Panc1 (cell line): ENCODE results near the gene GSTT2. TPM values are rescaled to one million over a fixed set of nuclear protein-coding genes. Genes with fewer than 3 reads are reported as not detected.

ENCODE experiments used
- ATAC-seq: fragments of 200-7000 bp; cut with Tn5 transposase; 2 replicates; pipeline ENCODE4 v1.9.1; 2020; ENCODE audit warnings: mild to moderate bottlenecking, moderate library complexity
- BruUV-seq: library from RNA; stranded (reverse); fragments of 400-500 nt; replicated peaks from 2 replicates; lab custom pipeline; 2021; lab: Mats Ljungman, UMichigan
- CTCF ChIA-PET: fragments of 300-600 bp; sonication (Branson Sonifier 250); formaldehyde crosslinking; loops from one replicate; lab custom pipeline; 2022; ENCODE audit warnings: antibody characterized with exemption; lab: Charles Lee
- POLR2A ChIA-PET: fragments of 300-600 bp; sonication (Branson Sonifier 250); formaldehyde crosslinking; loops from one replicate; lab custom pipeline; 2022; ENCODE audit warnings: antibody characterized with exemption; lab: Charles Lee
- DNase-seq: peaks from one replicate; pipeline ENCODE4 v3.0.0-alpha.2; 2010; ENCODE audit warnings: low read depth, low spot score
- H3K27ac ChIP-seq: 2 replicates; pipeline ENCODE4 v1.5.1; 2011; ENCODE audit warnings: mild to moderate bottlenecking, low read length, inconsistent platforms
- H3K27me3 ChIP-seq: fragments of 200-500 bp; sonication (Bioruptor generic); 2 replicates; pipeline ENCODE4 v1.6.0; 2014; ENCODE audit warnings: low read length, inconsistent platforms; ENCODE audit not compliant: control insufficient read depth, insufficient read depth
- H3K36me3 ChIP-seq: fragments of 200-500 bp; sonication (Bioruptor generic); 2 replicates; pipeline ENCODE4 v1.5.1; 2014; ENCODE audit warnings: inconsistent platforms, mild to moderate bottlenecking, low read length, moderate library complexity; ENCODE audit not compliant: control insufficient read depth, insufficient read depth
- H3K4me1 ChIP-seq: 2 replicates; pipeline ENCODE4 v1.5.1; 2011; ENCODE audit warnings: inconsistent platforms, mild to moderate bottlenecking, low read length, moderate library complexity; ENCODE audit not compliant: control insufficient read depth, insufficient read depth
- H3K4me3 ChIP-seq, 2 experiments: 2 replicates each; pipeline ENCODE4 v1.5.1; 2011 to 2012; ENCODE audit warnings: low read depth in 2 of 2, low read length in 2 of 2, mild to moderate bottlenecking in 2 of 2, inconsistent platforms in 1 of 2, moderate library complexity in 1 of 2
- H3K9me3 ChIP-seq: fragments of 200-500 bp; sonication (Bioruptor generic); 2 replicates; pipeline ENCODE4 v1.5.1; 2014; ENCODE audit warnings: low read depth, mild to moderate bottlenecking, inconsistent platforms, low read length, moderate library complexity; ENCODE audit not compliant: control insufficient read depth, insufficient read depth
- POLR2AphosphoS5 ChIP-seq: IDR thresholded peaks from 2 replicates; pipeline ENCODE4 v1.6.1; 2012; ENCODE audit warnings: mild to moderate bottlenecking, low read depth, low read length, moderate library complexity
- SIN3A ChIP-seq: IDR thresholded peaks from 2 replicates; pipeline ENCODE4 v1.6.1; 2012; ENCODE audit warnings: low read depth, mild to moderate bottlenecking, low read length, moderate library complexity, borderline replicate concordance; ENCODE audit not compliant: insufficient read depth
- TCF7L2 ChIP-seq: IDR thresholded peaks from 2 replicates; pipeline ENCODE4 v1.6.1; 2011; ENCODE audit warnings: mild to moderate bottlenecking, low read depth, low read length, inconsistent platforms
- in situ Hi-C: cut with HindIII; loops from 2 replicates; pipeline ENCODE4 v1.10.0; 2016; ENCODE audit warnings: low sequenced_read_pairs, low pct_unique_long_range_greater_than_20kb
- intact Hi-C: fragments of 100-400 bp; cut with micrococcal nuclease; formaldehyde crosslinking; loops from one replicate; pipeline ENCODE4 v1.10.0; 2022; ENCODE audit not compliant: unreplicated experiment
- total RNA-seq: library from RNA; stranded (reverse); gene quantifications from one replicate; pipeline ENCODE4 v1.2.1, GENCODE V29; 2021; ENCODE audit not compliant: unreplicated experiment
- TF ChIP-seq, protein P1 (sequence below): fragments of 450-650 bp; IDR thresholded peaks from 2 replicates; pipeline ENCODE4 v1.5.1; 2017; ENCODE audit warnings: mild to moderate bottlenecking
- TF ChIP-seq, protein P2 (sequence below), 2 experiments: IDR thresholded peaks; 2 replicates each; pipeline ENCODE4 v1.6.1; 2011 to 2012; ENCODE audit warnings: low read depth in 2 of 2, control low read depth in 1 of 2, low read length in 1 of 2, mild to moderate bottlenecking in 1 of 2, moderate library complexity in 1 of 2; ENCODE audit not compliant: insufficient read depth in 1 of 2

The GSTT2 gene
- total RNA-seq, 1 experiment from 2014 or later, result 0.26 TPM

DNA sequence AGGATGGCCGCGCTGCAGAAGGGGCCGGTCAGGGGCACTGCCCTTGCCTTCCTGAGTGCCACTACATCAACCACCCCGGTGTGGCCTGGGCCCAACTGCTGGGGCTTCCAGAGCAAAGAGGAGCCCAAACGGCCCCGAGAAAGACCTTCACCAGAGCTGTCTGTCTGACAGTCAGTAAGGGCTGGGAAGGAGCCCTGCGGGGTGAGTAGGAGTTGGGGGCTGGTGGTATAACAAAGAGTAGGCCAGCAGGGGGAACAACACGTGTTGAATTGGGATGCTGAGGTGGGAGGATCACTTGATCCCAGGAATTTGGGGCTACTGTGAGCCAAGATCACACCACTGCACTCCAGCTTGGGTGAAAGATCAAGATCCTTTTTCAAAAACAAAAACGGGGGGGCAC, 21.4 kb downstream of the GSTT2 start:
- H3K36me3 ChIP-seq, result no peaks in the 10 kb centered on the region
- TF ChIP-seq SIN3A (no peak), POLR2AphosphoS5 (no peak), TCF7L2 (no peak)
- TF ChIP-seq, protein P1, sequence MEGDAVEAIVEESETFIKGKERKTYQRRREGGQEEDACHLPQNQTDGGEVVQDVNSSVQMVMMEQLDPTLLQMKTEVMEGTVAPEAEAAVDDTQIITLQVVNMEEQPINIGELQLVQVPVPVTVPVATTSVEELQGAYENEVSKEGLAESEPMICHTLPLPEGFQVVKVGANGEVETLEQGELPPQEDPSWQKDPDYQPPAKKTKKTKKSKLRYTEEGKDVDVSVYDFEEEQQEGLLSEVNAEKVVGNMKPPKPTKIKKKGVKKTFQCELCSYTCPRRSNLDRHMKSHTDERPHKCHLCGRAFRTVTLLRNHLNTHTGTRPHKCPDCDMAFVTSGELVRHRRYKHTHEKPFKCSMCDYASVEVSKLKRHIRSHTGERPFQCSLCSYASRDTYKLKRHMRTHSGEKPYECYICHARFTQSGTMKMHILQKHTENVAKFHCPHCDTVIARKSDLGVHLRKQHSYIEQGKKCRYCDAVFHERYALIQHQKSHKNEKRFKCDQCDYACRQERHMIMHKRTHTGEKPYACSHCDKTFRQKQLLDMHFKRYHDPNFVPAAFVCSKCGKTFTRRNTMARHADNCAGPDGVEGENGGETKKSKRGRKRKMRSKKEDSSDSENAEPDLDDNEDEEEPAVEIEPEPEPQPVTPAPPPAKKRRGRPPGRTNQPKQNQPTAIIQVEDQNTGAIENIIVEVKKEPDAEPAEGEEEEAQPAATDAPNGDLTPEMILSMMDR, result no peak
- TF ChIP-seq, protein P2, sequence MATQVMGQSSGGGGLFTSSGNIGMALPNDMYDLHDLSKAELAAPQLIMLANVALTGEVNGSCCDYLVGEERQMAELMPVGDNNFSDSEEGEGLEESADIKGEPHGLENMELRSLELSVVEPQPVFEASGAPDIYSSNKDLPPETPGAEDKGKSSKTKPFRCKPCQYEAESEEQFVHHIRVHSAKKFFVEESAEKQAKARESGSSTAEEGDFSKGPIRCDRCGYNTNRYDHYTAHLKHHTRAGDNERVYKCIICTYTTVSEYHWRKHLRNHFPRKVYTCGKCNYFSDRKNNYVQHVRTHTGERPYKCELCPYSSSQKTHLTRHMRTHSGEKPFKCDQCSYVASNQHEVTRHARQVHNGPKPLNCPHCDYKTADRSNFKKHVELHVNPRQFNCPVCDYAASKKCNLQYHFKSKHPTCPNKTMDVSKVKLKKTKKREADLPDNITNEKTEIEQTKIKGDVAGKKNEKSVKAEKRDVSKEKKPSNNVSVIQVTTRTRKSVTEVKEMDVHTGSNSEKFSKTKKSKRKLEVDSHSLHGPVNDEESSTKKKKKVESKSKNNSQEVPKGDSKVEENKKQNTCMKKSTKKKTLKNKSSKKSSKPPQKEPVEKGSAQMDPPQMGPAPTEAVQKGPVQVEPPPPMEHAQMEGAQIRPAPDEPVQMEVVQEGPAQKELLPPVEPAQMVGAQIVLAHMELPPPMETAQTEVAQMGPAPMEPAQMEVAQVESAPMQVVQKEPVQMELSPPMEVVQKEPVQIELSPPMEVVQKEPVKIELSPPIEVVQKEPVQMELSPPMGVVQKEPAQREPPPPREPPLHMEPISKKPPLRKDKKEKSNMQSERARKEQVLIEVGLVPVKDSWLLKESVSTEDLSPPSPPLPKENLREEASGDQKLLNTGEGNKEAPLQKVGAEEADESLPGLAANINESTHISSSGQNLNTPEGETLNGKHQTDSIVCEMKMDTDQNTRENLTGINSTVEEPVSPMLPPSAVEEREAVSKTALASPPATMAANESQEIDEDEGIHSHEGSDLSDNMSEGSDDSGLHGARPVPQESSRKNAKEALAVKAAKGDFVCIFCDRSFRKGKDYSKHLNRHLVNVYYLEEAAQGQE (IDR thresholded peaks at IDR 0.05; ENCODE audit: insufficient read depth in 1 of 2, low read depth in 2 of 2, low read length in 1 of 2), result no peak
- H3K9me3 ChIP-seq, result no peaks in the 10 kb centered on the region
- H3K4me1 ChIP-seq, result no peaks in the 10 kb centered on the region
- no peak for DNase-seq
- CTCF ChIA-PET, result no interaction called here
- no peaks in the 10 kb centered on the region for H3K27me3 ChIP-seq
- in situ Hi-C loops, result no loop called here
- BruUV-seq, result no TSS peak
- POLR2A ChIA-PET, result no interaction called here
- ATAC-seq, result no peak
- intact Hi-C loops, result no loop called here
- H3K4me3 ChIP-seq, result no peak overlapping the region
- H3K27ac ChIP-seq, result no peak overlapping the region

DNA sequence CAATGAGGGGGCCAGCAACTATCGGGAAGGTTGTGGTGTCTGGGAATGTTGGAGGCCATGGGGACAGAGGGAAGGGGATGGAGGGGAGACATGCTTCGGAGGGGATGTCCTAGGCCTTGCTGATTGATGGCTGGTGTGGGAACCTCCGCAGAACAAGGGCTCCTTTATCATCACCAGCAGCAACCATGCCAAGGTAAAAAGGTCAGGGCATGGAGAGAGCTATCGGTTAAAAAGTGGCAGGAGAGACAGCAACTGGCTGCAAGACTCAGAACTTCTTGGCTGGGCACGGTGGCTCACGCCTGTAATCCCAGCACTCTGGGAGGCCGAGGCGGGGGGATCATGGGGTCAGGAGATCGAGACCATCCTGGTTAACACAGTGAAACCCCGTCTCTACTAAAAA, 22.3 kb downstream of the GSTT2 start:
- intact Hi-C loops, result no loop called here
- no peaks in the 10 kb centered on the region for H3K4me1 ChIP-seq
- TF ChIP-seq POLR2AphosphoS5 (no peak), TCF7L2 (no peak), SIN3A (no peak)
- TF ChIP-seq, protein P2 (IDR thresholded peaks at IDR 0.05; ENCODE audit: insufficient read depth in 1 of 2, low read depth in 2 of 2, low read length in 1 of 2), result no peak
- TF ChIP-seq, protein P1, result no peak
- H3K36me3 ChIP-seq, result no peaks in the 10 kb centered on the region
- ChIA-PET CTCF (no interaction called here), POLR2A (no interaction called here)
- H3K9me3 ChIP-seq, result no peaks in the 10 kb centered on the region
- ATAC-seq (no peak), DNase-seq (no peak)
- H3K27ac ChIP-seq, result no peak overlapping the region
- in situ Hi-C loops, result no loop called here
- no peak overlapping the region for H3K4me3 ChIP-seq
- BruUV-seq, result no TSS peak
- no peaks in the 10 kb centered on the region for H3K27me3 ChIP-seq
